Nephron progenitor cell (in vitro differentiated cells): ENCODE measurements around the gene RBMS3.
A peak's percentile ranks its signal among the peaks of the same experiment; 100 is the strongest.

Source experiments
- DNase-seq: peaks from one replicate; pipeline ENCODE4 v3.0.0; 2021
- H3K27ac Mint-ChIP-seq: 2 replicates; pipeline ENCODE4 v1.8.0; 2021; ENCODE audit warnings: mild to moderate bottlenecking, moderate library complexity, mixed read lengths
- H3K27me3 Mint-ChIP-seq: 2 replicates; pipeline ENCODE4 v1.8.0; 2021; ENCODE audit warnings: mild to moderate bottlenecking, low read depth, mixed read lengths; ENCODE audit not compliant: poor library complexity
- H3K36me3 Mint-ChIP-seq: 2 replicates; pipeline ENCODE4 v1.8.0; 2021; ENCODE audit warnings: low read depth, mixed read lengths
- H3K4me1 Mint-ChIP-seq: 2 replicates; pipeline ENCODE4 v1.8.0; 2021; ENCODE audit warnings: mixed read lengths
- H3K4me3 Mint-ChIP-seq: 2 replicates; pipeline ENCODE4 v1.8.0; 2021; ENCODE audit warnings: mild to moderate bottlenecking, moderate library complexity, mixed read lengths
- H3K9me3 Mint-ChIP-seq: 2 replicates; pipeline ENCODE4 v1.8.0; 2021; ENCODE audit warnings: mild to moderate bottlenecking, moderate library complexity, mixed read lengths
- TF ChIP-seq, protein P1 (sequence below): fragments of 200-600 bp; sonication (generic); IDR thresholded peaks from 2 replicates; pipeline ENCODE4 v1.5.0; 2021; ENCODE audit warnings: antibody characterized with exemption

The RBMS3 gene

DNA sequence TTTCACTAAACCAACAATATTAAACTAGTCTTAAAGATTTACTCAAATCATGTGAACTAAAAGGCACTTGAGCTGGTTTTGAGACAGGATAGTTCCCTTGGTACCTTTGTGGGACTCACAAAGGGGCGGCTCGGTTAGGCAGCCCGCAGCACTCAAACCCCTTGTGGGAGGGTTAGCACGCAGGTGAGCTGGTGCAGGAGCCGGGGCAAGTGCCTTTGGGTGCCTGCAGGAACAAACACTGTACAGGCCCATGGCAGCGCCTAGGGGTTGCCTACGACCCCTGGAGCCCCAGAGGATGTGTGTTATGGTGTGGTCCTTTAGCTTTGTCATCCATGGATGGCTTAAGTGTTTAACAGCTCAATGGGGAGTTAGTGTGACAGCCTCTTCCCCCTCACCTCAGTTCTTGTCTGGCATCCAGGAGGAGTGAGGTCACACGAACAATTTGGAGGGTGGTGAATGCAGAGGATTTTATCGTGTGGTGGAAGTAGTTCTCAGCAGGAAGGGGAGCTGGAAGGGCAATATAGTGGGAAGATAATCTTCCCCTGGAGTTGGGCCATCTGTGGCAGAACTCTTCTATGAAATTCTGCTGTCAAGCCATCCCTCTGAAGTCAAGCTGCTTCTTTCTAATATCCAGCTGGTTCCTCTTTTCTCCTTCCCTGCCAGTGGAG lies 470.9 kb downstream of the RBMS3 start:
- no peaks in the 10 kb centered on the region for H3K36me3 Mint-ChIP-seq
- peaks cover 5% of the 10 kb centered on the region for H3K4me1 Mint-ChIP-seq
- H3K27ac Mint-ChIP-seq = peak overlapping the region; percentile 85
- H3K9me3 Mint-ChIP-seq = no peaks in the 10 kb centered on the region
- no peak for DNase-seq
- H3K4me3 Mint-ChIP-seq = no peak overlapping the region
- H3K27me3 Mint-ChIP-seq = no peaks in the 10 kb centered on the region
- TF ChIP-seq, protein P1, sequence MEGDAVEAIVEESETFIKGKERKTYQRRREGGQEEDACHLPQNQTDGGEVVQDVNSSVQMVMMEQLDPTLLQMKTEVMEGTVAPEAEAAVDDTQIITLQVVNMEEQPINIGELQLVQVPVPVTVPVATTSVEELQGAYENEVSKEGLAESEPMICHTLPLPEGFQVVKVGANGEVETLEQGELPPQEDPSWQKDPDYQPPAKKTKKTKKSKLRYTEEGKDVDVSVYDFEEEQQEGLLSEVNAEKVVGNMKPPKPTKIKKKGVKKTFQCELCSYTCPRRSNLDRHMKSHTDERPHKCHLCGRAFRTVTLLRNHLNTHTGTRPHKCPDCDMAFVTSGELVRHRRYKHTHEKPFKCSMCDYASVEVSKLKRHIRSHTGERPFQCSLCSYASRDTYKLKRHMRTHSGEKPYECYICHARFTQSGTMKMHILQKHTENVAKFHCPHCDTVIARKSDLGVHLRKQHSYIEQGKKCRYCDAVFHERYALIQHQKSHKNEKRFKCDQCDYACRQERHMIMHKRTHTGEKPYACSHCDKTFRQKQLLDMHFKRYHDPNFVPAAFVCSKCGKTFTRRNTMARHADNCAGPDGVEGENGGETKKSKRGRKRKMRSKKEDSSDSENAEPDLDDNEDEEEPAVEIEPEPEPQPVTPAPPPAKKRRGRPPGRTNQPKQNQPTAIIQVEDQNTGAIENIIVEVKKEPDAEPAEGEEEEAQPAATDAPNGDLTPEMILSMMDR = no peak

DNA sequence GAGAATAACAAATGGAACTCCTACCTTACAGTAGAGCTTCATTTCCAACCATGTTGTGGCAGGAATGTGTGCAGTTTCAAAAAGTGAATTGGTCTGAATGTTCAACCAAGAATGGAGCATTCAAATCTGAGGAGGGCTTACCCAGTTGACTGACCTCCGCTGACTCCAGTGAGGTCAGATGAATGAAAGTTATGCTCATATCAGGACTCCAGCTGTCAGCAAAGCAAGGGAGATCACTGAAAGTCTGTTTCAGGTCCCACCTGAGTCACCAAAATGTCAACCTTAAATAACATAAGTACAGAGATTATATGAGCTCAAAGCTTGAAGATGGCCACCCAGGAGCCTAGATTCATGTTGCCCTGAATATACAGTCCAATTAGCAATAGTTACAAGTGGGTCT lies 473.5 kb downstream of the RBMS3 start:
- H3K27me3 Mint-ChIP-seq = no peaks in the 10 kb centered on the region
- no peak overlapping the region for H3K27ac Mint-ChIP-seq
- no peaks in the 10 kb centered on the region for H3K9me3 Mint-ChIP-seq
- H3K4me1 Mint-ChIP-seq = peaks cover 11% of the 10 kb centered on the region
- no peak overlapping the region for H3K4me3 Mint-ChIP-seq
- TF ChIP-seq, protein P1 = no peak
- H3K36me3 Mint-ChIP-seq = no peaks in the 10 kb centered on the region
- no peak for DNase-seq

DNA sequence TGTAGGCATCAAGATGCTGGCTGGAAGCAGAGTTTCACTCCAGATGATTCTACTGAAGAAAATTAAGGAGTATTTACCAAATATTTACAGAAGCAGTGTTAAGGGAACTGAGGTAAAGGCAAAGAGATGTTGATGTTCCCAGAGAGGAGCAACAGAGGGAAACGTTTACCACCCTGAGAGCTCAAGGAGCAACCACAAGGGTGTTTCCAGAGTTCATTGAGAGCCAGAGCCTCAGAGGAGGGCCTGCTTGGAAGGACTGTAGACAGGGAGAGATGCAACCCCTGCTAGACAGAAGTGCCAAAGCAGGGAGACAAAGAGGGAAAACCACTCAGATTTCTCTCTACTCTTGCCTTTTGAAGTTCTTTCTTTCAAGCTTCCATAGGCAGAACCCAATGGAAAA lies 474.5 kb downstream of the RBMS3 start:
- DNase-seq = no peak
- H3K27ac Mint-ChIP-seq = peak overlapping the region; percentile 48
- H3K27me3 Mint-ChIP-seq = no peaks in the 10 kb centered on the region
- H3K36me3 Mint-ChIP-seq = no peaks in the 10 kb centered on the region
- peaks cover 22% of the 10 kb centered on the region for H3K4me1 Mint-ChIP-seq
- no peaks in the 10 kb centered on the region for H3K9me3 Mint-ChIP-seq
- H3K4me3 Mint-ChIP-seq = no peak overlapping the region
- TF ChIP-seq, protein P1 = no peak

DNA sequence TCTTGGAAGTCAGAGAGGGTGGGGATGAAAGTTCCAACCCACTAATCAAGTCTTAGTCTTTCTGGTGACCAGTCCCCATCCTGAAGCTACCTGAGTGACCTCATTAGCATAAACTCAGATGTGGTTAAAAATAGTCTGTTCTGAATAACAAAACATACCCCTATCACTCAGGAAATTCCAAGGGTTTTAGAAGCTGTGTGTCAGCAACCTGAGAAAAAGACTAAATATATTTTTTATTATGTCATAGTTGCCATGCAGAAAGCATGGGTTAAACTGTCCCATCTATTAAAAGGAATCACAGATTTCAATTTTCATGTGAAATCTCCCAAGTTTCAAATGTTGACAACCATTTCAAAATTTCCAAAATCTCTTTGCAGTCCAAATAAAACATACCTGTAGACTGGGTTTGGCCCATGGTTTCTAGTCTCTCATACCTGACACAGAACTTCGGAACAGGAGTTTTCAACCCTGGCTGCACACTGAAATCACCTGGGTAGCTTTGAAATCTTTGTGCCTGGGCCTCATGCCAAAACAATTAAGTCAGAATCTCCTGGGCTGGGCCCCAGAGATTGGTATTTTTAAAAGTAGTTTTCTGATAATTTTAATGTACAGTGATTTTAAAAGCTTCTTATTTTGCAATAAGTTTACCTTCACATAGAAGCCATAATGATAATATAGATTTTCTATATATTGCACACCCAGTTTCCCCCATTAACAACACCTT lies 476.3 kb downstream of the RBMS3 start:
- Mint-ChIP-seq H3K36me3 (no peaks in the 10 kb centered on the region), H3K27me3 (no peaks in the 10 kb centered on the region), H3K4me3 (no peak overlapping the region), H3K9me3 (no peaks in the 10 kb centered on the region), H3K4me1 (peaks cover 17% of the 10 kb centered on the region), H3K27ac (no peak overlapping the region)
- TF ChIP-seq, protein P1 = no peak
- no peak for DNase-seq

DNA sequence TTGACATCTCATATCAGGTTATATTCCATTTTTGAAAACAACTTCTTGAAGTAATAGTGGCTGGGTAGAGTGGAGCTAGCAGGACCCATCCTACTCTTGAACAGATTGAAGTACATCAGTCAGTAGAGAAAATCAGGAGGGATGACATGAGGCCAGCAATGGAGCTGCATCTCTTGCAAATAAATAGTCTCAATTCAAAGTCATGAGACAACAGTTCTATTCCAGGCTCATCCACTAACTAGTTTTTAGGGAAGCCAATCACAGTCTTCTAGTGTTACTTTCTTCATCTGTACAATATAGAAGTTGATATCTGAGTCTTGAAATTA lies 477.2 kb downstream of the RBMS3 start:
- Mint-ChIP-seq H3K4me3 (no peak overlapping the region), H3K27ac (no peak overlapping the region), H3K4me1 (peaks cover 17% of the 10 kb centered on the region), H3K36me3 (no peaks in the 10 kb centered on the region), H3K9me3 (no peaks in the 10 kb centered on the region), H3K27me3 (no peaks in the 10 kb centered on the region)
- no peak for DNase-seq
- TF ChIP-seq, protein P1 = no peak
